ENCODE results near the gene SERPINA12. TPM values are rescaled to one million over a fixed set of nuclear protein-coding genes. Genes with fewer than 3 reads are reported as not detected.

The SERPINA12 gene
- total and polyA plus RNA-seq, 2 of the 13 experiments (the other 11 are each of a cell fraction or from before 2014, with no cell fraction given): 0.08 TPM; not detected in 1

DNA sequence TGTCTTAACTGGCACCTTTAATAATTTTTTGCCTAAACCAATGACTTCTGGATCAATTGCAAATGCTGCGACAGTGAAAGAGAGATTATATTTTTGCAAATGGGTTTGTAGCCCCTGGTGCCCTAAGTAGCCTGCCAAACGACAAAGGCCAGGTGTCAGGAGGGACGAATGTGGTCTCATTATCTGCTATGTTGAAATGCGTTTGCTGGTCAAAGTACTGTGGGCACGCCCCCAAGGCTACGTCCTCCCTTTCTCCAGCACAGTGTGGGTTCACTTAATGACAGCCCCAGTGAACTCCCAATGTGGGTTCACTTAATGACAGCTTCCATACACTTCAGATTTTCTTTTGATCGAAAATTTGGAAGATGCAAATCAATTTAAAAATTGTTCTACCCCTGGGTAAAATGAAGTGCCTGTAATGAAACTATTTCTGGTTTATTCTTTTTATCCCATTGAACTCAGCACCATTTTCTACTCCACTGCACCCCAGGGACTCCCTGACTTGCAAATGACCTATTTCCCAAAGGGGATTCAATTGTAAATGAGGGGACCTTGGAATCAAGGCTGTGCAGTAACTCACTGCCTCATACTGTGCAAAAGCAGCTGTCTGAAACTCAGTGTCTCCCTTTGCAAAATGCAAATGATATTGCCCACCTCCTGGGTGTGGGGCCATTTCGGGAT is 58.0 kb downstream of the SERPINA12 start (continued):
- TF ChIP-seq, protein P1, sequence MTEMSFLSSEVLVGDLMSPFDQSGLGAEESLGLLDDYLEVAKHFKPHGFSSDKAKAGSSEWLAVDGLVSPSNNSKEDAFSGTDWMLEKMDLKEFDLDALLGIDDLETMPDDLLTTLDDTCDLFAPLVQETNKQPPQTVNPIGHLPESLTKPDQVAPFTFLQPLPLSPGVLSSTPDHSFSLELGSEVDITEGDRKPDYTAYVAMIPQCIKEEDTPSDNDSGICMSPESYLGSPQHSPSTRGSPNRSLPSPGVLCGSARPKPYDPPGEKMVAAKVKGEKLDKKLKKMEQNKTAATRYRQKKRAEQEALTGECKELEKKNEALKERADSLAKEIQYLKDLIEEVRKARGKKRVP (CRISPR knock-in tag; IDR thresholded peaks at IDR 0.05): no peak
- TF ChIP-seq SP5 (CRISPR knock-in tag; IDR thresholded peaks at IDR 0.05; ENCODE audit: borderline replicate concordance, low read depth) (peak; percentile 96), MATR3 (CRISPR knock-in tag; IDR thresholded peaks at IDR 0.05) (no peak), MAF1 (CRISPR knock-in tag; IDR thresholded peaks at IDR 0.05; ENCODE audit: borderline replicate concordance) (no peak), TEAD3 (CRISPR knock-in tag; optimal IDR thresholded peaks at IDR 0.05; ENCODE audit: borderline replicate concordance) (peak; percentile 71), SIN3A (IDR thresholded peaks at IDR 0.05; ENCODE audit: borderline replicate concordance, low read depth, low read length) (peak; percentile 41; the same call in 1 of the 2 replicates), ZNF180 (CRISPR knock-in tag; IDR thresholded peaks at IDR 0.05; ENCODE audit: borderline replicate concordance, low read depth) (no peak), TRIM24 (CRISPR knock-in tag; IDR thresholded peaks at IDR 0.05) (no peak), ZMYM2 (CRISPR knock-in tag; IDR thresholded peaks at IDR 0.05) (no peak), ZNF20 (CRISPR knock-in tag; IDR thresholded peaks at IDR 0.05) (no peak), EP300 (IDR thresholded peaks at IDR 0.05; ENCODE audit: low read depth in 2 of 2, low read length in 2 of 2) (peak in 1 of 2 experiments; percentile 83; a peak in 2 of 4 replicates), EP300 (CRISPR knock-in tag; IDR thresholded peaks at IDR 0.05; ENCODE audit: borderline replicate concordance) (no peak), ZNF761 (CRISPR knock-in tag; conservative IDR thresholded peaks at IDR 0.05) (no peak), ZNF703 (CRISPR knock-in tag; IDR thresholded peaks at IDR 0.05; ENCODE audit: borderline replicate concordance) (no peak)
- TF ChIP-seq, protein P2, sequence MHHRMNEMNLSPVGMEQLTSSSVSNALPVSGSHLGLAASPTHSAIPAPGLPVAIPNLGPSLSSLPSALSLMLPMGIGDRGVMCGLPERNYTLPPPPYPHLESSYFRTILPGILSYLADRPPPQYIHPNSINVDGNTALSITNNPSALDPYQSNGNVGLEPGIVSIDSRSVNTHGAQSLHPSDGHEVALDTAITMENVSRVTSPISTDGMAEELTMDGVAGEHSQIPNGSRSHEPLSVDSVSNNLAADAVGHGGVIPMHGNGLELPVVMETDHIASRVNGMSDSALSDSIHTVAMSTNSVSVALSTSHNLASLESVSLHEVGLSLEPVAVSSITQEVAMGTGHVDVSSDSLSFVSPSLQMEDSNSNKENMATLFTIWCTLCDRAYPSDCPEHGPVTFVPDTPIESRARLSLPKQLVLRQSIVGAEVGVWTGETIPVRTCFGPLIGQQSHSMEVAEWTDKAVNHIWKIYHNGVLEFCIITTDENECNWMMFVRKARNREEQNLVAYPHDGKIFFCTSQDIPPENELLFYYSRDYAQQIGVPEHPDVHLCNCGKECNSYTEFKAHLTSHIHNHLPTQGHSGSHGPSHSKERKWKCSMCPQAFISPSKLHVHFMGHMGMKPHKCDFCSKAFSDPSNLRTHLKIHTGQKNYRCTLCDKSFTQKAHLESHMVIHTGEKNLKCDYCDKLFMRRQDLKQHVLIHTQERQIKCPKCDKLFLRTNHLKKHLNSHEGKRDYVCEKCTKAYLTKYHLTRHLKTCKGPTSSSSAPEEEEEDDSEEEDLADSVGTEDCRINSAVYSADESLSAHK (CRISPR knock-in tag; IDR thresholded peaks at IDR 0.05; ENCODE audit: borderline replicate concordance): no peak
- TF ChIP-seq, protein P3, sequence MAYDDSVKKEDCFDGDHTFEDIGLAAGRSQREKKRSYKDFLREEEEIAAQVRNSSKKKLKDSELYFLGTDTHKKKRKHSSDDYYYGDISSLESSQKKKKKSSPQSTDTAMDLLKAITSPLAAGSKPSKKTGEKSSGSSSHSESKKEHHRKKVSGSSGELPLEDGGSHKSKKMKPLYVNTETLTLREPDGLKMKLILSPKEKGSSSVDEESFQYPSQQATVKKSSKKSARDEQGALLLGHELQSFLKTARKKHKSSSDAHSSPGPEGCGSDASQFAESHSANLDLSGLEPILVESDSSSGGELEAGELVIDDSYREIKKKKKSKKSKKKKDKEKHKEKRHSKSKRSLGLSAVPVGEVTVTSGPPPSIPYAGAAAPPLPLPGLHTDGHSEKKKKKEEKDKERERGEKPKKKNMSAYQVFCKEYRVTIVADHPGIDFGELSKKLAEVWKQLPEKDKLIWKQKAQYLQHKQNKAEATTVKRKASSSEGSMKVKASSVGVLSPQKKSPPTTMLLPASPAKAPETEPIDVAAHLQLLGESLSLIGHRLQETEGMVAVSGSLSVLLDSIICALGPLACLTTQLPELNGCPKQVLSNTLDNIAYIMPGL (CRISPR knock-in tag; IDR thresholded peaks at IDR 0.05; ENCODE audit: borderline replicate concordance in 1 of 2, low read depth in 1 of 2): peak in 1 of 2 experiments; percentile 22; a peak in 1 of 4 replicates
- TF ChIP-seq, protein P4, sequence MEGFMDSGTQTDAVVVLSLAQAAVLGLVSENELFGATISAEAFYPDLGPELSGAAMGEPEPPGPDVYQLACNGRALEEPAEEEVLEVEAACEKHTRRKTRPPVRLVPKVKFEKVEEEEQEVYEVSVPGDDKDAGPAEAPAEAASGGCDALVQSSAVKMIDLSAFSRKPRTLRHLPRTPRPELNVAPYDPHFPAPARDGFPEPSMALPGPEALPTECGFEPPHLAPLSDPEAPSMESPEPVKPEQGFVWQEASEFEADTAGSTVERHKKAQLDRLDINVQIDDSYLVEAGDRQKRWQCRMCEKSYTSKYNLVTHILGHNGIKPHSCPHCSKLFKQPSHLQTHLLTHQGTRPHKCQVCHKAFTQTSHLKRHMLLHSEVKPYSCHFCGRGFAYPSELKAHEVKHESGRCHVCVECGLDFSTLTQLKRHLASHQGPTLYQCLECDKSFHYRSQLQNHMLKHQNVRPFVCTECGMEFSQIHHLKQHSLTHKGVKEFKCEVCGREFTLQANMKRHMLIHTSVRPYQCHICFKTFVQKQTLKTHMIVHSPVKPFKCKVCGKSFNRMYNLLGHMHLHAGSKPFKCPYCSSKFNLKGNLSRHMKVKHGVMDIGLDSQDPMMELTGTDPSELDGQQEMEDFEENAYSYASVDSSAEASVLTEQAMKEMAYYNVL (CRISPR knock-in tag; IDR thresholded peaks at IDR 0.05; ENCODE audit: borderline replicate concordance): peak; percentile 65; the same call in 1 of the 2 replicates

Measured in HepG2 (cell line).